ENCODE data around the gene IGSF8. TPM values are rescaled to one million over a fixed set of nuclear protein-coding genes. Genes with fewer than 3 reads are reported as not detected.

IGSF8 gene
- total RNA-seq, 2 donors from 2014 or later, result 26.3 to 32.0 TPM

DNA sequence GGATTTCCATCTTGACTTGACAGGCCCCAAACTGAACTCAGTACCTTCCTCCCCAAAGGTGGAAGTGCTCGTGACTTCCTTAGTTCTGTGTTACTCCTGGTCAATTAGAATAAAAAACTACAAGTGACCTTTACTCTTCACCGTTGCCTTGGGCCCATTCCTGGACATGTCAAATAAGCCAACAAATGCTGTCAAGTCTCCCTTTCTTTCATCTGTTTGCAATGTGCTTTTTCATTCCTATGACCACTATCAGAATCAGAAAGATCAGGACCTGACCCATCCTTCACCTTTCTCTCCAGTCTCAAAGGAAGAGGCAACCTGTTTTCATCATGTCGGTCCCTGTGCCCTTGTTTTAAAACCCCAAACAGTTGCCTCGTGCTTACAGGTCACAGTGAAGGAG is 23.6 kb downstream of the IGSF8 start:
- H3K9me3 Mint-ChIP-seq, result no peaks in the 10 kb centered on the region
- H3K27me3 Mint-ChIP-seq (ENCODE audit: low read depth), result peaks cover 43% of the 10 kb centered on the region
- H3K36me3 Mint-ChIP-seq (ENCODE audit: insufficient read depth in 2 of 2), result no peaks in the 10 kb centered on the region
- H3K4me1 Mint-ChIP-seq (ENCODE audit: low read depth), result peaks cover 26% of the 10 kb centered on the region
- ATAC-seq (replicated peaks in 1 of 2) (no peak), DNase-seq (no peak)
- H3K27ac Mint-ChIP-seq, result no peak overlapping the region
- no peak overlapping the region for H3K4me3 Mint-ChIP-seq

DNA sequence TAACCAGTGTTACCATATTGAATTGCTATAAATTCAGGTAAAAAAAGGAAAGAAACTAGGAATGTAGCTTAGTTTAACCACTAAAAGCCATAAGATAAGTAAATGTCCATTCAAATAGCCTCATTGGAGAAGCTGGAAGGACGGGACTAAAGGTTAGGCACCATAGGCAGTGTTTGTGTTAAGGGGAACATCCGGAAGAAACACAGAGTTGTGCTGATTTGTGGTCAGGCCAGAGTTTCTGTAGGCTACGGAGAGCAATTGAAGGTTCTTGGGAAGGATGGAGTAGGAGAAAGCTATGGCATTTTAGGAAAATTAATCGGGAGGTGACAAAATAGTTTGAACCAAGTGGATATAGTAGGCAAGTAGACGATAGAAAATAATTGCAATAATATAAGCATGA is 27.1 kb downstream of the IGSF8 start:
- H3K4me3 Mint-ChIP-seq, result peak overlapping the region in 1 of 2 donors; percentile 6
- no peak for DNase-seq
- no peak for ATAC-seq (replicated peaks in 1 of 2)
- no peaks in the 10 kb centered on the region for H3K36me3 Mint-ChIP-seq (ENCODE audit: insufficient read depth in 2 of 2)
- no peaks in the 10 kb centered on the region for H3K9me3 Mint-ChIP-seq
- H3K27me3 Mint-ChIP-seq (ENCODE audit: low read depth), result peaks cover 44% of the 10 kb centered on the region
- H3K27ac Mint-ChIP-seq, result no peak overlapping the region
- H3K4me1 Mint-ChIP-seq (ENCODE audit: low read depth), result peaks cover 15% of the 10 kb centered on the region

DNA sequence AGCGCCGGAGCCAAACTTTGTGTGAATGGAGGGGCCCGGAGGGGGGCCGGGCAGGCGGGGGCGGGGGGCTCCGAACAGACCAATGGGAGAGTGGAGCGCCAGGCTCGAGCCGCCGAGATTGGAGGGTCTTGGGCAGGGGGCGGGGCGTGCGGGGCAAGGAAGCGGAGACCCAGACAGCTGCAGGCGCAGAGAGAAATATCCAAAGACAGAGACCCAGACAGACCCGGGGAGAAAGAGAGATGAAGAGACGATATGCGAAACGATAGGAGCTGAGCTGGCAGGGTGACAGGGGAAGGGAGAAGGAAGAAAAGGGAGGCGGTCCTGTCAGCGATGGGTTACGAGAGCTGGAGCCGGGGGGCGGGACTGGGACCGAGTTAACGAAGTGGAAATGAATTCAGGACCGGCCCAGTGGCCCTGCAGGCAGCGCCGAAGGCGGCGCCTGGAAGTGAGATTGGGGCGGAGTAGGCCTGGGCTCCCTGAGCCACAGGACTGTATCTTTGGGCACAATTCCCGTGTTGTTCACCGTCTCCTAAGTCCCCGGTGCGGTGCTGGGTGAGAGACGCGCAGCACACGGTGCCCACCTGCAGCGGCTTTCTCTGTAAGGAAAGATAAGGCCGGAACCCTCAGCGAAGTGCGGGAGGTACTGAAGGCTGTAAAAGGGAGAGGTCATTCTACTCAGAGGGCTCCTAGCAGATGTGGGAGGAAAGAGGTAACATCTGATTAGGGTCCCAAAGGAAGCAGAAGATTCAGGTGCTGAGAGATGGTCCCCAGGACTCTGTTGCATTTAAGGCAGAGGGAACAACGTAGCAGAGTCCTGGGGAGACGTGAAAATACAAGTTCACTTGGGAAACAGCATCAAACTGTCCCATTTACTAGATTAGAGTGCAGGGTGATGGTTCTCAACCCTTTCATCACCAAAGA is 27.9 kb downstream of the IGSF8 start:
- no peaks in the 10 kb centered on the region for H3K36me3 Mint-ChIP-seq (ENCODE audit: insufficient read depth in 2 of 2)
- H3K9me3 Mint-ChIP-seq, result no peaks in the 10 kb centered on the region
- H3K4me1 Mint-ChIP-seq (ENCODE audit: low read depth), result peaks cover 15% of the 10 kb centered on the region
- peaks cover 50% of the 10 kb centered on the region for H3K27me3 Mint-ChIP-seq (ENCODE audit: low read depth)
- H3K4me3 Mint-ChIP-seq, result peak overlapping the region; percentile 80 to 92
- ATAC-seq (replicated peaks in 1 of 2) (peak; percentile 83 to 87), DNase-seq (peak; percentile 63 to 73)
- no peak overlapping the region for H3K27ac Mint-ChIP-seq

DNA sequence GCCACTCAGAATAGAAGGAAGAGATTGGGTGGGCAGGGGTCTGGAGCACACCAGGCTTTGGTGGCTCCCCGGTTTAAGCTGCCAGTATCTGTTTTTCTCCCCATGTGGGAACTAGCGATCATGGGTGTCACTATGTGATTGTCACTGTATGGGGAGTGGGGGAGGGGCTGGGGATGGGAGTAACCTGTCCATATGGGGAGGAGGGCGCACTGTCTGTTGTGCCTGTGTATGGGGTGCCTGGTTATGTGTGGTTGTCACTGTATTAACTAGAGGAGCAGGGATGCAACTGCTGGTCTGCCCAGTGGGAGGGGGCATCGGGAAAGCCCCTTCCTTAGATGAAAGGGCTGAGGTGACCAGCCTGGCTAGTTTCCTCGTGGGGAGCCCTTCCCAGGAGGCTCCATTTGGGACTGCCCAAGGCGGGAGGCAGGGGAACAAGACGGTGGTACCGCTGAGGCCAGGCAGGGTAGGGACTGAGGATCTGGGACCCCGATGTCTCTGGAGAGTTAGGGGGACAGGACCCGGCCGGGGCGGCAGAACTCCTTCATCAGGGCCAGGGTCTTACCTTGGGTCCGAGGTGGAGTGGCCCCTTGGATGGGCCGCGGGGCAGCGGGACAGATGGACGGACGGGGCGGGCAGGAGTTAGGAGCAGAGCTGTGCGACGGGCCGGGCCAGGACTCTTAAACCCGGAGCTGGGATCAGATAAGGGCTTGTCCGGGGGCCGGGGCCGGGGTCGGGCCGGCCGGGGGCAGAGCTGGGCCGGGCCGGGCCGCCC is 28.8 kb downstream of the IGSF8 start, which contains the start of gene KCNJ10:
Gene KCNJ10, minus strand, starts transcription at position 701 of the 772 bp plus-strand sequence. CDS start 27,628 bp downstream, outside the sequence.
- no peak within 1 kb of the TSS for H3K27ac Mint-ChIP-seq
- peaks cover 52% of the 10 kb centered on the region for H3K27me3 Mint-ChIP-seq (ENCODE audit: low read depth)
- H3K9me3 Mint-ChIP-seq, result no peaks in the 10 kb centered on the region
- H3K36me3 Mint-ChIP-seq (ENCODE audit: insufficient read depth in 2 of 2), result no peaks in the 10 kb centered on the region
- DNase-seq (no peak), ATAC-seq (replicated peaks in 1 of 2) (no peak)
- peaks cover 15% of the 10 kb centered on the region for H3K4me1 Mint-ChIP-seq (ENCODE audit: low read depth)
- H3K4me3 Mint-ChIP-seq, result peak within 1 kb of the TSS; percentile 80 to 92

DNA sequence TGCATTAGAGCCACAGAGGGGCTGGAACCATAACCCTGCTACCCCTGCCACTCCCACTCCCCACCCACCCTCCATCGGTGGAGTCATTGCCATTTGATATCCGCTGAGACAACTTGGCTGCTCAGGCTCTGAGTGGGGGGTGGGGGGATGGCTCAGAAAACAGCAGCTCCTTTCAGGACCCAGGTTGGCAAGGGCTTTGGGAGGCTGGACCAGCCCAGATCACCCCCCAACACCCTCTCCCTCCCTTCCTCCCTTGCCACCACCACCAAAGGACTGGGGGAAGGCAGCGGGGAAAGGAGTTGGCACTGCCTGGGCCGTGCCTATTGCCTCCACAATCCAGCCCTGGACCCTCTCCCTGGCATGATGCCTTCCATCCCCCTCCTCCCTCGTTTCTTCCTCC is 30.2 kb downstream of the IGSF8 start:
- Mint-ChIP-seq H3K27ac (no peak overlapping the region), H3K27me3 (ENCODE audit: low read depth) (peaks cover 52% of the 10 kb centered on the region), H3K4me1 (ENCODE audit: low read depth) (peaks cover 15% of the 10 kb centered on the region), H3K9me3 (no peaks in the 10 kb centered on the region), H3K4me3 (no peak overlapping the region), H3K36me3 (ENCODE audit: insufficient read depth in 2 of 2) (no peaks in the 10 kb centered on the region)
- no peak for DNase-seq
- ATAC-seq (replicated peaks in 1 of 2), result no peak

DNA sequence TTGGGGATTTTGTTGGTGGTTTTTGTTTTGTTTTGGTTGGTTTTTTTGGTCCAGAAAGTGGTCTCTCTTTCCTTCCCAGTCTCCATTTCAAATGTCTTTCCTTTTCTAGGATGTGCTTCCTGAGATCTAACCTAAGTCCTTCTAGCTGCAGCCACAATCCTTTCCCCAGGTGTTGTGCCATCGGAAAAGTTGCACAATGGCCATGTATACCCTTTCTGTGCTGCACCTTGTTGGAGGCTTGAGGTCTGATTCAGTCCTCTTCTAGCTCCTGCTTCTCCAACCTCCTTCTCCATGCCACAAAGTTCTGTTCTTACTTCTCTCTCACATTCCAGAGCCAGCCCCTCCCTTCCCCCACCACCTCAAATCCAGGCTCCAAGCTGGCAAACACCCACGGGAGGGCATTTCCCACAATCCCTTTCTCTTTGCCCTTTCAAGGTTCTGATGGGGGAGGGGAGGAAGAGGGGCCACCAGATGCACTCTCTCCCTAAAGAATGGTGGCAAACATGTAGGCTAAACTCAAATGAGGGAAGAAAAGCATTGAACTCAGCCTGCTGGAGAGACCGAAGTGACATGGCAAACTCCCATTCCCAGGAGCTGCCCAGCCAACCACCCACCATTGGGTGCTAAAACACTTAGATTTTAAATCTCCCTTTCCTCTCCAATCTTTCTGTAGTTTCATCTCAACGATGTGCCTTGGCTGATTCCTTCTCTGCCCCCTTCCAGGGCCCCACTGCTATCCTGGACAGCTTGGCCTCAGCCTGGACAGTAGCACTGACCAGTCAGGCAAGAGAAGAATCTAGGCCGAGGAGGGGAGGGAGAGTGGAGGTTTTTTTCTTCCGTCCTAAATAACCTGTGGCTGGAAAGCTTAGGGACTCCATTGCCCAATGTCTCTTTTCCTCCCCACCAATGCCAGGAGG is 31.3 kb downstream of the IGSF8 start:
- Mint-ChIP-seq H3K27ac (no peak overlapping the region), H3K4me1 (ENCODE audit: low read depth) (peaks cover 14% of the 10 kb centered on the region), H3K4me3 (no peak overlapping the region), H3K27me3 (ENCODE audit: low read depth) (peaks cover 41% of the 10 kb centered on the region), H3K9me3 (no peaks in the 10 kb centered on the region), H3K36me3 (ENCODE audit: insufficient read depth in 2 of 2) (no peaks in the 10 kb centered on the region)
- DNase-seq, result no peak
- ATAC-seq (replicated peaks in 1 of 2), result no peak

DNA sequence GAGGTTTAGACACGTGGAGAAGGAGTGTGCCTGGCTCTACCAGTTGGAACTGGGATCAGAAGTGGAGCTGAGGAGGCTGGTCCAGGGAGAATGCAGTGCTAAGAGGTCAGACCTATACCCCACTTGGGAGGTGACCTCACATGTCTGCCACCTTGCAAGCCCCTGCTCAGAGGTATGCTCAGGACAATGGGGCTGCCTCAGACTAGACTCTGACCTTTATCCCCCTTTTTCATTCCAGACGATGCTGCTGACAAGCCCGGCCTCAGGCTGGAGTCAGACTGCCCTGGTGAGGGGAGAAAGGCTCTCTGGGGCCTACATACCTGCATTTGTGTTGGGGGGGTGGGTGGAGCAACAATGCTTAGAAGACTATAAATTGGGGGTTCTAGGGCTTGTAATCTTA is 33.7 kb downstream of the IGSF8 start:
- H3K4me3 Mint-ChIP-seq, result no peak overlapping the region
- no peaks in the 10 kb centered on the region for H3K36me3 Mint-ChIP-seq (ENCODE audit: insufficient read depth in 2 of 2)
- peaks cover 23% of the 10 kb centered on the region for H3K27me3 Mint-ChIP-seq (ENCODE audit: low read depth)

DNA sequence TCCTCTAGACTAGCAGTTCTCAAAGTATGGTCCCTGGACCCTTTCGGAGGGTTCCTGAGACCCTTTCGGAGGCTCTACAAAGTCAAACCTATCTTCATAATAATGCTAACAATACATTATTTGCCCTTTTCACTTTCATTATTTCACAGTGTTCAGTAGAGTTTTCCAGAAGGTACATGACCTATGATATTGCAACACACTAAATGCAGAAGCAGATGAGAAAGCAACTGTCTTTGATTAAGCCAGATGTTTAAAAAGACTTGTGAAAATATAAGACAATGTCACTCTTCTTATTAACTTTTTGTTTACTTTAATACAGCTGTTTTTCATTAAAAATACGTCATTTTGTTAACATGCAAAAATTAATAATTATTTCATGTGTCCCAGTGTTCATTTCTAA is 34.3 kb downstream of the IGSF8 start:
- no peaks in the 10 kb centered on the region for H3K36me3 Mint-ChIP-seq (ENCODE audit: insufficient read depth in 2 of 2)
- no peaks in the 10 kb centered on the region for H3K9me3 Mint-ChIP-seq
- ATAC-seq (replicated peaks in 1 of 2) (no peak), DNase-seq (no peak)
- H3K27me3 Mint-ChIP-seq (ENCODE audit: low read depth), result peaks cover 20% of the 10 kb centered on the region
- no peaks in the 10 kb centered on the region for H3K4me1 Mint-ChIP-seq (ENCODE audit: low read depth)
- H3K4me3 Mint-ChIP-seq, result no peak overlapping the region
- no peak overlapping the region for H3K27ac Mint-ChIP-seq

More for the DNA sequence above, 33.7 kb downstream of the IGSF8 start:
- Mint-ChIP-seq H3K27ac (no peak overlapping the region), H3K9me3 (no peaks in the 10 kb centered on the region), H3K4me1 (ENCODE audit: low read depth) (no peaks in the 10 kb centered on the region)
- DNase-seq (no peak), ATAC-seq (replicated peaks in 1 of 2) (no peak)

DNA sequence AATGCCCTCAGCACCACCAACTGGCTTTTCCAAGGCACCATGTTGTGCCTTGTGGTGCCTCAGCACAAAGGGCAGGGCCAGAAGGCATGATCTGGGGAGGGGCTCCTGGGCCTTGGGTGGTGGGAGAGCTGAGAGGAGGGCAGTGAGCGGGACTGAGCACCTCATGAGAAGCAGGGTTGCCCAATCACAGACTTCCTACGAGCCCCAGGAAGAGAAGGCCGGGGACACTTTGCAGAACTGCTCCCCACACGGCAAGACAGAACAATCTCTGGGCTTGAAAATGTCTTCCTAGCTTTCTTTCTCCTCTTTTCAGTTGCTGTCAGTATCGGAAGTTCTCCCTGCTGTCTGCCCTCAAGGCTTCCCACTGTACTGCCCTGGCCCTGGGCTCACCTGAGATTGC is 35.2 kb downstream of the IGSF8 start:
- Mint-ChIP-seq H3K27ac (no peak overlapping the region), H3K4me3 (no peak overlapping the region), H3K27me3 (ENCODE audit: low read depth) (peaks cover 21% of the 10 kb centered on the region), H3K4me1 (ENCODE audit: low read depth) (no peaks in the 10 kb centered on the region), H3K36me3 (ENCODE audit: insufficient read depth in 2 of 2) (no peaks in the 10 kb centered on the region), H3K9me3 (no peaks in the 10 kb centered on the region)
- ATAC-seq (replicated peaks in 1 of 2), result no peak
- DNase-seq, result no peak

DNA sequence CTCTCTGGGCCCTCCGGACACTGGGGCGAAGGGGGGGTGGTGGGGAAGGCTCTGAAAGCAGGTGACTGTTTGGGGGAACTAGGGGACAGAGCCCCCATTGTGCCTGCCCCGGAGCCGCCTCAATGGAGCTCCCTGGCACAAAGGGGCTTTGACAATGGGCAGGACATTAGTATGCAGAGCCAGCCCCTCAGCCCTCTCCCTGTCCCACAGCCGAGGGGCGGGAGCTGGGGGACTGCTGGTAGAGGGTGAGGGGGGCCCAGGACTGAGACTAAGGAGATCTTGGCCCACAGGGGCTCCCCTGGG is 36.2 kb downstream of the IGSF8 start:
- no peak overlapping the region for H3K27ac Mint-ChIP-seq
- no peaks in the 10 kb centered on the region for H3K36me3 Mint-ChIP-seq (ENCODE audit: insufficient read depth in 2 of 2)
- DNase-seq, result no peak
- no peak overlapping the region for H3K4me3 Mint-ChIP-seq
- H3K9me3 Mint-ChIP-seq, result no peaks in the 10 kb centered on the region
- no peaks in the 10 kb centered on the region for H3K4me1 Mint-ChIP-seq (ENCODE audit: low read depth)
- peaks cover 29% of the 10 kb centered on the region for H3K27me3 Mint-ChIP-seq (ENCODE audit: low read depth)
- no peak for ATAC-seq (replicated peaks in 1 of 2)

DNA sequence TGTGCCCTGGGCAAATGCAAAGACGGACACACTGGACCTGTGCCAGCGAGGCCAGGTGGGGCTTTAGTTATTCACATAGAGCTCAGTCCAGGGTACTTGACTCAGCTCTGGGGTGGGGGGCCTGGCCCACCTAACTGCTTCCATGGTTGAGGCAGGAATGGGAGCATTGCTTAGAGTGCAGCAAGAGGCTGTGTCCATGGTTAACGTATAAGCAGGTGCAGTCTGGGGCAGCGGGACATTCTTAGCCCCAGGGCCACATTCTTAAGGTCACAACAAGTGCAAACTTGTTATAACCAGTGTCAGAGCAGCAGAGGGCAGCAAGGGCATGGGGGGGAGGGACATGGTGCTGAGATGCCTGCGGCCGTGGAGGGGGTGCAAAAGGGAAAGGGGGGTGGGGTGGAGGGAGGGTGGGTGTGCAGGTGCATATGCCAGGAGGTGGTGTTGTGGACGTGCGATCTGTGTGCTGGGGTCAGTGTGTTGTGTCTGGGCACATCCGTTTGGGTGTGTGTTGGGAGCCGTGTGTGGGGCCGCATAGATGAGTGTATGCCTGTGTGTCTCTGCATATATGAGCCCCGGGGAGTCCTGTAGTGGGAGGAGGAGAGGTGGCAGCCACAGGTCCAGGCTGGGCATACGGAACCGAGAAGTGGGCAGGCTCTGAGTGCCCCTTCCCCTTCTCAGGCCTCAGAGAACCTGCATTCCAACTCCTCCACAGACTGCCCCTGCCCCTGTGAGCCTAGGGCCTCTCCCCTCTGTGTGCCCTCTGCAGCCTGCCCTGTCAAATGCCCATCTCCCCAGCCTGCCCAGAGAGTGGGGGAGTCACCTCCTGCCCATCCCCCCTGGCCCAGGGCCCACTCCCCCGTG is 36.8 kb downstream of the IGSF8 start:
- H3K9me3 Mint-ChIP-seq, result no peaks in the 10 kb centered on the region
- DNase-seq (no peak), ATAC-seq (replicated peaks in 1 of 2) (no peak)
- H3K36me3 Mint-ChIP-seq (ENCODE audit: insufficient read depth in 2 of 2), result no peaks in the 10 kb centered on the region
- H3K4me3 Mint-ChIP-seq, result no peak overlapping the region
- H3K27ac Mint-ChIP-seq, result no peak overlapping the region
- no peaks in the 10 kb centered on the region for H3K4me1 Mint-ChIP-seq (ENCODE audit: low read depth)
- peaks cover 35% of the 10 kb centered on the region for H3K27me3 Mint-ChIP-seq (ENCODE audit: low read depth)

DNA sequence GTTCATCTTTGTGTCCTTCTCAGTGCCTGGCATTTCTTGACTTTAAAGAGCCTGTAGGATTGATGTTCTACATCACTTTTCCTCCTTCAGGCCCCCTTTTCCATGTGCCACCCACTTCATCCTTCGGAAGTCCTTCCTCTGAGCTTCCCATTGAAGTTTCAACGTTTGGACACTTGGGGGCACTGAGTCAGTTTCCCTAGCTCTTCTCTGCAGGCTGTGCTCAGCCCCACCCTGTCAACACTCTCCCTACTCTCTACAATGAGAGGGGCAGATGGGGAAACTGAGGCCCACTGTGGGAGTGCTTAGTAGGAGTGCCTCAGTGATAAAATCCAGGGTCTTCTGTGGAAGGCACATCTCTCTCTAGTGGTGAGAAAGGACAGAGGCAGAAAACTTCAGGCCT is 40.3 kb downstream of the IGSF8 start:
- H3K27me3 Mint-ChIP-seq (ENCODE audit: low read depth), result peaks cover 39% of the 10 kb centered on the region
- DNase-seq (no peak), ATAC-seq (replicated peaks in 1 of 2) (no peak)
- no peak overlapping the region for H3K27ac Mint-ChIP-seq
- H3K36me3 Mint-ChIP-seq (ENCODE audit: insufficient read depth in 2 of 2), result no peaks in the 10 kb centered on the region
- no peak overlapping the region for H3K4me3 Mint-ChIP-seq
- no peaks in the 10 kb centered on the region for H3K9me3 Mint-ChIP-seq
- no peaks in the 10 kb centered on the region for H3K4me1 Mint-ChIP-seq (ENCODE audit: low read depth)

Data from activated T-cell treated with anti-CD3 and anti-CD28 coated beads, Interleukin-2, amount 50 U/mL, for 72 hours (primary cell).